Upper lobe of right lung (tissue), 1 donor: ENCODE data around the gene SMAD1. TPM values are rescaled to one million over a fixed set of nuclear protein-coding genes. Genes with fewer than 3 reads are reported as not detected.

Source experiments
- ATAC-seq: fragments of 200-7000 bp; cut with Tn5 transposase; one replicate; pipeline ENCODE4 v1.9.1; 2020; ENCODE audit warnings: mild to moderate bottlenecking, moderate library complexity
- DNase-seq: peaks from one replicate; pipeline ENCODE4 v3.0.0-alpha.2; 2020
- H3K27ac ChIP-seq: fragments of 200-600 bp; one replicate; pipeline ENCODE4 v1.8.0; 2022
- H3K27me3 ChIP-seq: fragments of 200-600 bp; one replicate; pipeline ENCODE4 v1.8.0; 2022; ENCODE audit warnings: mild to moderate bottlenecking
- H3K36me3 ChIP-seq: fragments of 200-600 bp; one replicate; pipeline ENCODE4 v1.8.0; 2022
- H3K4me1 ChIP-seq: fragments of 200-600 bp; one replicate; pipeline ENCODE4 v1.8.0; 2022
- H3K4me3 ChIP-seq: fragments of 200-600 bp; one replicate; pipeline ENCODE4 v1.8.0; 2022; ENCODE audit warnings: mild to moderate bottlenecking
- H3K9me3 ChIP-seq: fragments of 200-600 bp; one replicate; pipeline ENCODE4 v1.8.0; 2022
- intact Hi-C: fragments of 100-400 bp; cut with DNase I; formaldehyde crosslinking; loops from one replicate; pipeline ENCODE4 v1.11.0; 2022
- total RNA-seq: library from RNA; stranded (reverse); fragmentation: NEBNext Ultra II Directional; extraction: Animal tissue kit (Norgen Biotek cat#: 25700); gene quantifications from one replicate; pipeline ENCODE4 v1.2.1, GENCODE V29; 2021
- TF ChIP-seq, protein P1 (sequence below): fragments of 200-600 bp; IDR thresholded peaks from one replicate; pipeline ENCODE4 v1.8.0; 2022; ENCODE audit warnings: antibody characterized with exemption
- donor health status: DM: no; HTN: yes; CAD: no; lungs with severe emphysema.

The SMAD1 gene
- total RNA-seq, 1 donor from 2014 or later: 23.9 TPM

GRCh38 chr4:145493166-145493565, 11.5 kb downstream of the SMAD1 start:
- Histone ChIP-seq H3K27ac (no peak overlapping the region), H3K27me3 (no peaks in the 10 kb centered on the region), H3K9me3 (no peaks in the 10 kb centered on the region), H3K4me3 (no peak overlapping the region), H3K36me3 (no peaks in the 10 kb centered on the region), H3K4me1 (peaks cover 20% of the 10 kb centered on the region)
- DNase-seq (no peak), ATAC-seq (no peak)
- TF ChIP-seq, protein P1, sequence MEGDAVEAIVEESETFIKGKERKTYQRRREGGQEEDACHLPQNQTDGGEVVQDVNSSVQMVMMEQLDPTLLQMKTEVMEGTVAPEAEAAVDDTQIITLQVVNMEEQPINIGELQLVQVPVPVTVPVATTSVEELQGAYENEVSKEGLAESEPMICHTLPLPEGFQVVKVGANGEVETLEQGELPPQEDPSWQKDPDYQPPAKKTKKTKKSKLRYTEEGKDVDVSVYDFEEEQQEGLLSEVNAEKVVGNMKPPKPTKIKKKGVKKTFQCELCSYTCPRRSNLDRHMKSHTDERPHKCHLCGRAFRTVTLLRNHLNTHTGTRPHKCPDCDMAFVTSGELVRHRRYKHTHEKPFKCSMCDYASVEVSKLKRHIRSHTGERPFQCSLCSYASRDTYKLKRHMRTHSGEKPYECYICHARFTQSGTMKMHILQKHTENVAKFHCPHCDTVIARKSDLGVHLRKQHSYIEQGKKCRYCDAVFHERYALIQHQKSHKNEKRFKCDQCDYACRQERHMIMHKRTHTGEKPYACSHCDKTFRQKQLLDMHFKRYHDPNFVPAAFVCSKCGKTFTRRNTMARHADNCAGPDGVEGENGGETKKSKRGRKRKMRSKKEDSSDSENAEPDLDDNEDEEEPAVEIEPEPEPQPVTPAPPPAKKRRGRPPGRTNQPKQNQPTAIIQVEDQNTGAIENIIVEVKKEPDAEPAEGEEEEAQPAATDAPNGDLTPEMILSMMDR: no peak
- intact Hi-C loops: no loop called here

- Histone ChIP-seq H3K9me3 (no peaks in the 10 kb centered on the region), H3K27ac (no peak overlapping the region), H3K36me3 (no peaks in the 10 kb centered on the region), H3K4me3 (no peak overlapping the region), H3K4me1 (peaks cover 16% of the 10 kb centered on the region), H3K27me3 (no peaks in the 10 kb centered on the region)
- DNase-seq (no peak), ATAC-seq (no peak)
- intact Hi-C loops: no loop called here
- TF ChIP-seq, protein P1: no peak
These were observed 13.1 kb downstream of the SMAD1 start for GRCh38 chr4:145494666-145495270.

DNA sequence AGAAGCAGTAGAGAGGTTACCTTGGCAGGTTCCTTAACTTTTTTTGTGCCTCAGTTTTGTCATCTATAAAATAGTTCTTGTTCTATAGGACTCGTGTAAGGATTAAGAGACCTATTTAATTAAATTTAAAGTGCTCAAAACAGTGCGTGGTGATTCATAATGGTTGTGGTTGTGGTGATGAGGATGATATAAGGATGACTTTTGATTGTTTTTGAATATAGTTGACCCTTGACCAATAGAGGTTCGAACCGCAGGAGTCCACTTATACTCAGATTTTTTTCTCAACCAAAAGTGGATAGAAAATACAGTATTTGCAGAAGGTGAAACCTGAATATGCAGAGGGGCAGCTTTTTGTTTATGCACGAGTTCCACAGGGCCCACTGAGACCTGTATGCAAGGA, 14.6 kb downstream of the SMAD1 start:
- TF ChIP-seq, protein P1: no peak
- H3K4me3 ChIP-seq: no peak overlapping the region
- no peak overlapping the region for H3K27ac ChIP-seq
- intact Hi-C loops: no loop called here
- H3K9me3 ChIP-seq: no peaks in the 10 kb centered on the region
- DNase-seq (no peak), ATAC-seq (no peak)
- H3K4me1 ChIP-seq: peaks cover 16% of the 10 kb centered on the region
- H3K36me3 ChIP-seq: no peaks in the 10 kb centered on the region
- no peaks in the 10 kb centered on the region for H3K27me3 ChIP-seq

DNA sequence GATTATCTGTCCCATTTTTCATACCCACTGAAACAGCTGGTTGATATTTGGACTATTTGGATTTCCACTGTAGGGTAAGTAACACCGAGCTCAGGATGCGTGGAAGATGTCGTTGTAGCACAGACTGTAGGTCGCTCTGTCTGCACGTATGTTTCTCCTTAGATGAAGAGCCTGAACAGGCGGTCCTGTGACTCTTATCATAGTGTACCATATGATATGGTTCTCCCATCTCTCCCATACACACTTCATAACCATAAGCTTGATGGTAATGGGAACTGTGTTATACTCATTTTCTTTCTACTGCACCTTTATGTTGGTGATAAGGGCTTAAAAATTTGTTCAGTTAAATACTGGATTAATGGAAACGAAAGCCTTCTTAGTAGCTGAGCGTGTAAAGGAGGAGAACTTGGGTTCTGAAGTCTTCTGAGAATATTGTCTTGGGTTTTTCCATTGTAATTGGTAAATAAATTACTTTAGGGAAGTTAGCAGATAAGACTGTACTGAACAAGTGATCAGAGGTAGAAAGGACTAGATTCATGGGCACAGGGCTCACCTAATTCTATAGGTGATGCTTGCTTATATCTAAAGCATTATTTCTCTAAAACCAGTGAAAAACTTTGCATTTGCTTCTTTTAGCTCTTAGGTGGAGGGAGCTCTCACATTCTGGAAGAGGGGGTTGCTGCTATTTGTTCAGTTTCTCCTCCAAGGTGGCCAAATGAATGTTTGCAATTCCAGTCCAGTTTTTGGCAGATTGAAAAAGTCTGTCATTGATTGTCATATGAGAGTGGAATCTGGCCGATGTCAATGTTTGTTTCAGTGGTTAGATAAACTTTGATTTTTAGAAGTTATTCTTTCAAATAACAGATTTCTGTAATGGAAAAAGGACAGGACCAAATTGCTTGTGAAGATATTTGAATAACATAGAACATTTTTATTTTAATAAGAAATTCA, 15.8 kb downstream of the SMAD1 start:
- ATAC-seq (no peak), DNase-seq (no peak)
- H3K27me3 ChIP-seq: no peaks in the 10 kb centered on the region
- no peak overlapping the region for H3K27ac ChIP-seq
- no peak overlapping the region for H3K4me3 ChIP-seq
- H3K36me3 ChIP-seq: no peaks in the 10 kb centered on the region
- TF ChIP-seq, protein P1: no peak
- intact Hi-C loops: no loop called here
- peaks cover 15% of the 10 kb centered on the region for H3K4me1 ChIP-seq
- H3K9me3 ChIP-seq: no peaks in the 10 kb centered on the region

- Histone ChIP-seq H3K4me1 (peaks cover 16% of the 10 kb centered on the region), H3K9me3 (no peaks in the 10 kb centered on the region), H3K27ac (no peak overlapping the region), H3K27me3 (no peaks in the 10 kb centered on the region), H3K36me3 (no peaks in the 10 kb centered on the region), H3K4me3 (no peak overlapping the region)
- intact Hi-C loops: no loop called here
- TF ChIP-seq, protein P1: no peak
- DNase-seq (no peak), ATAC-seq (no peak)
These were observed 16.8 kb downstream of the SMAD1 start for GRCh38 chr4:145498430-145498829.
